ENCODE measurements around the gene COPS4. TPM values are rescaled to one million over a fixed set of nuclear protein-coding genes. Genes with fewer than 3 reads are reported as not detected.
A peak's percentile ranks its signal among the peaks of the same experiment; 100 is the strongest.
"Not testable (repeated sequence)": the region's sequence is repeated elsewhere in the genome, so short reads cannot be mapped to it uniquely, and the experiment has no call there.

The COPS4 gene
- total RNA-seq, result 10 to 100 TPM; 26.0 to 27.6 TPM
- 33.7 TPM for polyA plus RNA-seq (2013, experiment 1 of 2)
- 33.6 TPM for polyA plus RNA-seq (2013, experiment 2 of 2)
- total RNA-seq, result 22.6 to 76.3 (median 35.3) reads per million in 172 experiments

DNA sequence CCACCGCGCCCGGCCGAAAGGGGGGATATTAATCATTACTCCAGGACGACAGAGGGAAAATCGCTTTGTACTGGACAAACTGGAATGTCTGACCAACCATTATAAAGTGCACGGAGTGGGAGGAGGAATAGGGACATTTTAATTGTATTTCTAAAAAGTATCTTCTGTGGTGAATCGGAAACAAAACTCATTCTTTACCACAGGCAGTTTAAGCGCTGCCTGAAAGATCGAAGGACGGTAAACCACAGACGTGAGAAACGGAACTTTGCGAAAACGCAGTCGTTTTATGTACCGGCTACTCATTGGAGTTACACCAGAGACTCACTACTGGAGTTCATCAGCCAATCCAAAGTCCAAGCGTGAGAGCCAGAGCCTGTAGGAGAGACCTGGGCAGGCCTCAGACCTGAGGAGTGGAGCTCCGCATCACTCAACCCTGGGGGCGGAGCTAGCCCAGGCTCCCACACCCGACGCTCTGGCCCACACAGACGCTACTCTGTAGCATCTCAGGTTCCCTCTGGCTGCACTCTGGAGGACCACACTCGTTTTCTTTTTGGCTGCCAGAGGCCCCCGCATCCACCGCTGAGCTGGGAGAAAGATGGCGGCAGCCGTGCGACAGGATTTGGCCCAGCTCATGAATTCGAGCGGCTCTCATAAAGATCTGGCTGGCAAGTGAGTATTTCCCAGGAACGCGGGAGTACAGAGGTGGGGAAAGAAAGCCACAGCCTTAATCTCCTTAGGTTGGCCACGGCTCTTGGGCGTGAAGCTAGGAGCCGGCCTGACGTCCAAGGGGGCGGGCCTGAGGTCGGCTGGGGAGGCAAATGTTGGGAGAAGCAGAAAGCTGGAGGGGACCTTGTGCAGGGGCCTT is at the start of gene COPS4:
COPS4 (plus strand) TSS at position 554 of the 865 bp plus-strand sequence; CDS start at position 596, 42 bp downstream.
- Mint-ChIP-seq H3K27me3 (no peaks in the 10 kb centered on the region), H3K4me3 (peak within 1 kb of the TSS; percentile 99), H3K4me1 (ENCODE audit: low read depth) (peaks cover 41% of the 10 kb centered on the region), H3K9me3 (no peaks in the 10 kb centered on the region), H3K36me3 (ENCODE audit: low read depth) (peaks cover 10% of the 10 kb centered on the region), H3K27ac (peak within 1 kb of the TSS; percentile 90)
- ChIA-PET POLR2A (interaction anchor here (0.6 to 4.4 kb wide), 41 partner anchors 8 to 1564 kb away, joined by 3 to 156 read pairs (median 6); partner anchors contain the start of genes COQ2, HELQ, HNRNPD and HNRNPDL), CTCF (interaction anchor here (0.8 to 3.5 kb wide), 10 partner anchors 10 to 750 kb away, joined by 3 to 10 read pairs (median 3); partner anchors contain the start of genes HNRNPDL, LIN54 and THAP9)
- DNase-seq, result peak; percentile 86 to 100 (median 92)
- H3K4me1 ChIP-seq (ENCODE audit: insufficient read depth, low read length), result peaks cover 28% of the 10 kb centered on the region
- no peaks in the 10 kb centered on the region for H3K36me3 ChIP-seq (ENCODE audit: insufficient read depth, low read length)
- TF ChIP-seq, protein P1, sequence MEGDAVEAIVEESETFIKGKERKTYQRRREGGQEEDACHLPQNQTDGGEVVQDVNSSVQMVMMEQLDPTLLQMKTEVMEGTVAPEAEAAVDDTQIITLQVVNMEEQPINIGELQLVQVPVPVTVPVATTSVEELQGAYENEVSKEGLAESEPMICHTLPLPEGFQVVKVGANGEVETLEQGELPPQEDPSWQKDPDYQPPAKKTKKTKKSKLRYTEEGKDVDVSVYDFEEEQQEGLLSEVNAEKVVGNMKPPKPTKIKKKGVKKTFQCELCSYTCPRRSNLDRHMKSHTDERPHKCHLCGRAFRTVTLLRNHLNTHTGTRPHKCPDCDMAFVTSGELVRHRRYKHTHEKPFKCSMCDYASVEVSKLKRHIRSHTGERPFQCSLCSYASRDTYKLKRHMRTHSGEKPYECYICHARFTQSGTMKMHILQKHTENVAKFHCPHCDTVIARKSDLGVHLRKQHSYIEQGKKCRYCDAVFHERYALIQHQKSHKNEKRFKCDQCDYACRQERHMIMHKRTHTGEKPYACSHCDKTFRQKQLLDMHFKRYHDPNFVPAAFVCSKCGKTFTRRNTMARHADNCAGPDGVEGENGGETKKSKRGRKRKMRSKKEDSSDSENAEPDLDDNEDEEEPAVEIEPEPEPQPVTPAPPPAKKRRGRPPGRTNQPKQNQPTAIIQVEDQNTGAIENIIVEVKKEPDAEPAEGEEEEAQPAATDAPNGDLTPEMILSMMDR (IDR thresholded peaks at IDR 0.05), result no peak
- H3K27me3 ChIP-seq (ENCODE audit: control insufficient read depth in 1 of 2, insufficient read depth in 2 of 2, low read length in 2 of 2), result no peaks in the 10 kb centered on the region
- H3K27ac ChIP-seq (ENCODE audit: low read depth in 1 of 2, low read length in 2 of 2), result peak within 1 kb of the TSS; percentile 84
- ATAC-seq (ENCODE audit: poor library complexity), result peak; percentile 95
- intact Hi-C loops (cut with DNase I, micrococcal nuclease), result loop anchor here (1.0 to 10.0 kb wide), 7 partner anchors 22 to 1550 kb away; partner anchors contain the start of genes CDS1 (in 1 of the 2), ENOPH1 (in 1 of the 2), HNRNPD (in 1 of the 2) and HNRNPDL (in 1 of the 2)
- H3K4me3 ChIP-seq (ENCODE audit: low read length), result peak within 1 kb of the TSS; percentile 83
- no peaks in the 10 kb centered on the region for H3K9me3 ChIP-seq (ENCODE audit: control insufficient read depth in 1 of 2, insufficient read depth in 1 of 2, low read length in 2 of 2)

DNA sequence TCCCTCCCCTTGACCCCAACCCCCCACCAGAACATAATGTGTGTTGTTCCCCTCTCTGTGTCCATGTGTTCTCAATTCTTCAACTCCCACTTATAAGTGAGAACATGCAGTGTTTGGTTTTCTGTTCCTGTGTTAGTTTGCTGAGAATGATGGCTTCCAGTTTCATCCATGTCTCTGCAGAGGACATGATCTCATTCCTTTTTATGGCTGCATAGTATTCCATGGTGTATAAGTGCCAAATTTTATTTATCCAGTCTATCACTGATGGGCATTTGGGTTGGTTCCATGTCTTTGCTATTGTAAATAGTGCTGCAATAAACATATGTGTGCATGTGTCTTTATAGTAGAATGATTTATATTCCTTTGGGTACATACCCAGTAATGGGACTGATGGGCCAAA is 47.5 kb upstream of the COPS4 start:
- H3K9me3 ChIP-seq (ENCODE audit: control insufficient read depth in 1 of 2, insufficient read depth in 1 of 2, low read length in 2 of 2); POLR2A ChIA-PET; intact Hi-C loops (cut with DNase I, micrococcal nuclease); H3K27me3 ChIP-seq (ENCODE audit: control insufficient read depth in 1 of 2, insufficient read depth in 2 of 2, low read length in 2 of 2); CTCF ChIA-PET; H3K27me3 Mint-ChIP-seq; H3K4me3 ChIP-seq (ENCODE audit: low read length); DNase-seq; H3K27ac Mint-ChIP-seq; ATAC-seq (ENCODE audit: poor library complexity); H3K9me3 Mint-ChIP-seq; H3K4me3 Mint-ChIP-seq; H3K27ac ChIP-seq (ENCODE audit: low read depth in 1 of 2, low read length in 2 of 2): not testable (repeated sequence)
- peaks cover 26% of the 10 kb centered on the region for H3K4me1 Mint-ChIP-seq (ENCODE audit: low read depth)
- peaks cover 37% of the 10 kb centered on the region for H3K36me3 Mint-ChIP-seq (ENCODE audit: low read depth)
- peaks cover 15% of the 10 kb centered on the region for H3K4me1 ChIP-seq (ENCODE audit: insufficient read depth, low read length)
- H3K36me3 ChIP-seq (ENCODE audit: insufficient read depth, low read length), result peaks cover 15% of the 10 kb centered on the region

DNA sequence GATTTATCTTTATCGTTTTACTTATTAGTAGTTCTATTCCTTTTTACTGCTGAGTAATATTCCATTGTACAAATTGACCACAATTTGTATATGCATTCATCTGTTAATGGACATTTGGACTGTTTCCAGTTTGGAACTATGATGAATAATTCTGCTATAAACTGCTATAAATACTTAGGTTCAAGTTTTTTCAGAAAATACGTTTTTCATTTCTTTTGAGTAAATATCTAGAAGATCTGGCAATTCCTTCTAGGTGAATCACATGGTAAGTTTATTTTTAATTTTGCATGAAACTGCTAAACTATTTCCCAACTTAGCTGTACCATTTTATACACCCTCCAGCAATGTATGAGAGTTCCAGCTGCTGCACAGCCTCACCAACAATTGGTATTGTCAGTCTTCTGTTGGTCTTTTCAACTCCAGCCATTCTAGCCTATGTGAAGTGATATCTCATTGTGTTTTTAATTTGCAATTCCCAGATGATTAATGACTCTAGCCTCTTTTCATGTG is 46.6 kb upstream of the COPS4 start:
- Histone ChIP-seq H3K4me3 (ENCODE audit: low read length) (no peak overlapping the region), H3K4me1 (ENCODE audit: insufficient read depth, low read length) (peaks cover 15% of the 10 kb centered on the region), H3K36me3 (ENCODE audit: insufficient read depth, low read length) (peaks cover 15% of the 10 kb centered on the region), H3K9me3 (ENCODE audit: control insufficient read depth in 1 of 2, insufficient read depth in 1 of 2, low read length in 2 of 2) (no peaks in the 10 kb centered on the region), H3K27ac (ENCODE audit: low read depth in 1 of 2, low read length in 2 of 2) (no peak overlapping the region), H3K27me3 (ENCODE audit: control insufficient read depth in 1 of 2, insufficient read depth in 2 of 2, low read length in 2 of 2) (no peaks in the 10 kb centered on the region)
- POLR2A ChIA-PET, result interaction anchor here (1.2 kb wide), 1 partner anchor 88 kb away, joined by 4 read pairs; the partner anchor contains the start of gene THAP9
- intact Hi-C loops (cut with DNase I, micrococcal nuclease), result no loop called here
- Mint-ChIP-seq H3K4me1 (ENCODE audit: low read depth) (peaks cover 26% of the 10 kb centered on the region), H3K27me3 (no peaks in the 10 kb centered on the region), H3K4me3 (no peak overlapping the region), H3K36me3 (ENCODE audit: low read depth) (peaks cover 29% of the 10 kb centered on the region), H3K9me3 (no peaks in the 10 kb centered on the region), H3K27ac (peak overlapping the region; percentile 27)
- TF ChIP-seq, protein P1 (IDR thresholded peaks at IDR 0.05), result no peak
- CTCF ChIA-PET, result no interaction called here
- no peak for DNase-seq
- ATAC-seq (ENCODE audit: poor library complexity), result no peak

Measured in CD4-positive, alpha-beta T cell (primary cell).